Activated naive CD8-positive, alpha-beta T cell treated with anti-CD3 and anti-CD28 coated beads, Interleukin-2, amount 10 ng/mL, durations not matched to agents 7 days and 5 days (primary cell): Measurements from ENCODE around the gene IGFBP2. TPM values are rescaled to one million over a fixed set of nuclear protein-coding genes. Genes with fewer than 3 reads are reported as not detected.
A peak's percentile ranks its signal among the peaks of the same experiment; 100 is the strongest.

Source experiments
- ATAC-seq: fragments of 150-1000 bp; cut with Tn5 transposase; one replicate; pipeline ENCODE4 v1.10.0; 2021; ENCODE audit warnings: low read depth, moderate library complexity
- POLR2A ChIA-PET: fragments of 350-600 bp; sonication (Branson Sonifier 250); formaldehyde crosslinking; loops from one replicate; lab custom pipeline; 2021; ENCODE audit warnings: antibody characterized with exemption; lab: Charles Lee
- DNase-seq: peaks from one replicate; pipeline ENCODE4 v3.0.0; 2021
- H3K27ac Mint-ChIP-seq: one replicate; pipeline ENCODE4 v1.8.0; 2022; ENCODE audit warnings: mild to moderate bottlenecking, mixed read lengths
- H3K27me3 Mint-ChIP-seq: one replicate; pipeline ENCODE4 v1.8.0; 2022; ENCODE audit warnings: mild to moderate bottlenecking, moderate library complexity, mixed read lengths
- H3K36me3 Mint-ChIP-seq: one replicate; pipeline ENCODE4 v1.8.0; 2021; ENCODE audit warnings: mild to moderate bottlenecking, mixed read lengths
- H3K4me1 Mint-ChIP-seq: one replicate; pipeline ENCODE4 v1.8.0; 2021; ENCODE audit warnings: mixed read lengths
- H3K4me3 Mint-ChIP-seq: one replicate; pipeline ENCODE4 v1.8.0; 2022; ENCODE audit warnings: mild to moderate bottlenecking, moderate library complexity, mixed read lengths
- H3K9me3 Mint-ChIP-seq: one replicate; pipeline ENCODE4 v1.8.0; 2021; ENCODE audit warnings: mixed read lengths
- total RNA-seq, 2 experiments: library from RNA; stranded (reverse); gene quantifications; one replicate each; pipeline ENCODE4 v1.2.3, GENCODE V29; 2021

IGFBP2 gene
- total RNA-seq, 2 experiments from 2014 or later = 97.3 to 115 TPM

GRCh38 chr2:216678813-216679657, 45.8 kb downstream of the IGFBP2 start:
- no peak overlapping the region for H3K27ac Mint-ChIP-seq
- peaks cover 10% of the 10 kb centered on the region for H3K4me1 Mint-ChIP-seq
- no peak for ATAC-seq
- H3K36me3 Mint-ChIP-seq = no peaks in the 10 kb centered on the region
- POLR2A ChIA-PET = no interaction called here
- DNase-seq = no peak
- H3K9me3 Mint-ChIP-seq = no peaks in the 10 kb centered on the region
- H3K4me3 Mint-ChIP-seq = no peak overlapping the region
- peaks cover 9% of the 10 kb centered on the region for H3K27me3 Mint-ChIP-seq

- H3K4me3 Mint-ChIP-seq = no peak overlapping the region
- POLR2A ChIA-PET = no interaction called here
- H3K9me3 Mint-ChIP-seq = no peaks in the 10 kb centered on the region
- peaks cover 10% of the 10 kb centered on the region for H3K4me1 Mint-ChIP-seq
- H3K36me3 Mint-ChIP-seq = no peaks in the 10 kb centered on the region
- DNase-seq = no peak
- H3K27me3 Mint-ChIP-seq = peaks cover 14% of the 10 kb centered on the region
- no peak for ATAC-seq
- no peak overlapping the region for H3K27ac Mint-ChIP-seq
Observed at GRCh38 chr2:216679658-216680024, 46.4 kb downstream of the IGFBP2 start.

- H3K27me3 Mint-ChIP-seq = peaks cover 14% of the 10 kb centered on the region
- DNase-seq (no peak), ATAC-seq (no peak)
- H3K4me3 Mint-ChIP-seq = no peak overlapping the region
- H3K4me1 Mint-ChIP-seq = peaks cover 10% of the 10 kb centered on the region
- H3K9me3 Mint-ChIP-seq = no peaks in the 10 kb centered on the region
- POLR2A ChIA-PET = no interaction called here
- H3K27ac Mint-ChIP-seq = no peak overlapping the region
- no peaks in the 10 kb centered on the region for H3K36me3 Mint-ChIP-seq
Observed at GRCh38 chr2:216680951-216681629, 47.9 kb downstream of the IGFBP2 start.

GRCh38 chr2:216681683-216682082, 48.5 kb downstream of the IGFBP2 start:
- peaks cover 14% of the 10 kb centered on the region for H3K27me3 Mint-ChIP-seq
- ATAC-seq (no peak), DNase-seq (no peak)
- no peaks in the 10 kb centered on the region for H3K36me3 Mint-ChIP-seq
- H3K9me3 Mint-ChIP-seq = no peaks in the 10 kb centered on the region
- no peak overlapping the region for H3K27ac Mint-ChIP-seq
- POLR2A ChIA-PET = no interaction called here
- peaks cover 10% of the 10 kb centered on the region for H3K4me1 Mint-ChIP-seq
- no peak overlapping the region for H3K4me3 Mint-ChIP-seq

GRCh38 chr2:216683846-216684245, 50.6 kb downstream of the IGFBP2 start:
- POLR2A ChIA-PET = no interaction called here
- H3K27me3 Mint-ChIP-seq = peaks cover 18% of the 10 kb centered on the region
- ATAC-seq (no peak), DNase-seq (no peak)
- H3K27ac Mint-ChIP-seq = no peak overlapping the region
- H3K4me3 Mint-ChIP-seq = no peak overlapping the region
- H3K36me3 Mint-ChIP-seq = no peaks in the 10 kb centered on the region
- no peaks in the 10 kb centered on the region for H3K9me3 Mint-ChIP-seq
- peaks cover 10% of the 10 kb centered on the region for H3K4me1 Mint-ChIP-seq

GRCh38 chr2:216685327-216685875, 52.2 kb downstream of the IGFBP2 start:
- no peak overlapping the region for H3K4me3 Mint-ChIP-seq
- peaks cover 10% of the 10 kb centered on the region for H3K4me1 Mint-ChIP-seq
- no peaks in the 10 kb centered on the region for H3K9me3 Mint-ChIP-seq
- DNase-seq (no peak), ATAC-seq (no peak)
- POLR2A ChIA-PET = no interaction called here
- H3K36me3 Mint-ChIP-seq = no peaks in the 10 kb centered on the region
- no peak overlapping the region for H3K27ac Mint-ChIP-seq
- peaks cover 22% of the 10 kb centered on the region for H3K27me3 Mint-ChIP-seq

GRCh38 chr2:216687111-216687510, 53.9 kb downstream of the IGFBP2 start:
- peaks cover 8% of the 10 kb centered on the region for H3K4me1 Mint-ChIP-seq
- no peak overlapping the region for H3K4me3 Mint-ChIP-seq
- no peak for DNase-seq
- no peak for ATAC-seq
- H3K27ac Mint-ChIP-seq = no peak overlapping the region
- no peaks in the 10 kb centered on the region for H3K9me3 Mint-ChIP-seq
- POLR2A ChIA-PET = no interaction called here
- peaks cover 32% of the 10 kb centered on the region for H3K27me3 Mint-ChIP-seq
- no peaks in the 10 kb centered on the region for H3K36me3 Mint-ChIP-seq

- no peak overlapping the region for H3K4me3 Mint-ChIP-seq
- no peak overlapping the region for H3K27ac Mint-ChIP-seq
- H3K9me3 Mint-ChIP-seq = no peaks in the 10 kb centered on the region
- peaks cover 10% of the 10 kb centered on the region for H3K4me1 Mint-ChIP-seq
- no peaks in the 10 kb centered on the region for H3K36me3 Mint-ChIP-seq
- H3K27me3 Mint-ChIP-seq = peaks cover 35% of the 10 kb centered on the region
- POLR2A ChIA-PET = no interaction called here
- ATAC-seq = no peak
- DNase-seq = peak; percentile 53
Observed at GRCh38 chr2:216687646-216688045, 54.4 kb downstream of the IGFBP2 start.

GRCh38 chr2:216688731-216689340, 55.6 kb downstream of the IGFBP2 start:
- Mint-ChIP-seq H3K36me3 (no peaks in the 10 kb centered on the region), H3K4me3 (no peak overlapping the region), H3K27ac (no peak overlapping the region), H3K4me1 (peaks cover 14% of the 10 kb centered on the region), H3K27me3 (peaks cover 35% of the 10 kb centered on the region), H3K9me3 (no peaks in the 10 kb centered on the region)
- ATAC-seq = no peak
- no peak for DNase-seq
- POLR2A ChIA-PET = no interaction called here

- peaks cover 17% of the 10 kb centered on the region for H3K4me1 Mint-ChIP-seq
- POLR2A ChIA-PET = no interaction called here
- no peaks in the 10 kb centered on the region for H3K9me3 Mint-ChIP-seq
- ATAC-seq (no peak), DNase-seq (no peak)
- no peak overlapping the region for H3K4me3 Mint-ChIP-seq
- no peaks in the 10 kb centered on the region for H3K36me3 Mint-ChIP-seq
- H3K27me3 Mint-ChIP-seq = peaks cover 35% of the 10 kb centered on the region
- no peak overlapping the region for H3K27ac Mint-ChIP-seq
Observed at GRCh38 chr2:216689397-216689796, 56.2 kb downstream of the IGFBP2 start.

- H3K4me3 Mint-ChIP-seq = no peak overlapping the region
- no peaks in the 10 kb centered on the region for H3K36me3 Mint-ChIP-seq
- POLR2A ChIA-PET = no interaction called here
- no peaks in the 10 kb centered on the region for H3K9me3 Mint-ChIP-seq
- no peak overlapping the region for H3K27ac Mint-ChIP-seq
- ATAC-seq (no peak), DNase-seq (no peak)
- H3K4me1 Mint-ChIP-seq = peaks cover 21% of the 10 kb centered on the region
- H3K27me3 Mint-ChIP-seq = peaks cover 34% of the 10 kb centered on the region
Observed at GRCh38 chr2:216690456-216690852, 57.2 kb downstream of the IGFBP2 start.

GRCh38 chr2:216690853-216691741, 57.9 kb downstream of the IGFBP2 start:
- POLR2A ChIA-PET = interaction anchor here (0.6 kb wide), 1 partner anchor 85 kb away, joined by 4 read pairs; no protein-coding TSS in a partner anchor
- no peaks in the 10 kb centered on the region for H3K9me3 Mint-ChIP-seq
- H3K4me3 Mint-ChIP-seq = peak overlapping the region; percentile 59
- DNase-seq = no peak
- no peaks in the 10 kb centered on the region for H3K36me3 Mint-ChIP-seq
- peak overlapping the region; percentile 36 for H3K27ac Mint-ChIP-seq
- peaks cover 21% of the 10 kb centered on the region for H3K4me1 Mint-ChIP-seq
- H3K27me3 Mint-ChIP-seq = peaks cover 34% of the 10 kb centered on the region
- no peak for ATAC-seq
